Mucosa of stomach (tissue), 1 donor: ENCODE measurements around the gene NANOG.
"Not testable (repeated sequence)": the region's sequence is repeated elsewhere in the genome, so short reads cannot be mapped to it uniquely, and the experiment has no call there.

Experiments
- H3K27me3 ChIP-seq: one replicate; pipeline ENCODE4 v1.7.0; 2013; ENCODE audit warnings: mild to moderate bottlenecking, low read length; ENCODE audit not compliant: control insufficient read depth, insufficient read depth
- H3K36me3 ChIP-seq: one replicate; pipeline ENCODE4 v1.7.0; 2013; ENCODE audit warnings: low read length; ENCODE audit not compliant: control insufficient read depth, insufficient read depth
- H3K4me1 ChIP-seq: one replicate; pipeline ENCODE4 v1.7.0; 2013; ENCODE audit warnings: mild to moderate bottlenecking, low read length; ENCODE audit not compliant: control insufficient read depth, insufficient read depth
- H3K4me3 ChIP-seq: one replicate; pipeline ENCODE4 v1.7.0; 2013; ENCODE audit warnings: low read length
- H3K9ac ChIP-seq: one replicate; pipeline ENCODE4 v1.7.0; 2013; ENCODE audit warnings: mild to moderate bottlenecking, low read length, moderate library complexity
- H3K9me3 ChIP-seq: one replicate; pipeline ENCODE4 v1.7.0; 2013; ENCODE audit warnings: mild to moderate bottlenecking, low read length, moderate library complexity; ENCODE audit not compliant: control insufficient read depth
- donor health status: Pancreatic carcinoma.

NANOG gene

DNA sequence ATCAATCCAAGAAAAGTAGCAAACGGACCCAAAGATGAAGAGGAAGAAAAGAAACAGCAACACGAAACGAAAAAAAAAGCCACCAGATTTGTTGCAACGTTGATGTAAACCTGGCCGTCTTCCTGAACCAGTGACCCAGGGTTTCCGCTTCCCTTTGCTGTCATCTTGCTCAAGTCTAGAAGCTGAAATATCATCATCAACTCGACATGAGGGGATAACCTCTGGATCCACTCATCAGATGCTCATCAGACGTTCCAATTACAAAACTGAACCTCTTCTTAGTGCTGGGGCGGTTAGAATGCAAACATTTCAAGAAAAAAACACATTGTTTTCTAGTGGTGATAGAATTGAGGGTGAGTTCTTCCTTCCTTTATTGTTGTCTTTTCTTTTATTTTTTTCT, 54.4 kb downstream of the NANOG start:
- H3K9ac ChIP-seq, H3K36me3 ChIP-seq, H3K27me3 ChIP-seq, H3K9me3 ChIP-seq, H3K4me3 ChIP-seq, H3K4me1 ChIP-seq: not testable (repeated sequence)

DNA sequence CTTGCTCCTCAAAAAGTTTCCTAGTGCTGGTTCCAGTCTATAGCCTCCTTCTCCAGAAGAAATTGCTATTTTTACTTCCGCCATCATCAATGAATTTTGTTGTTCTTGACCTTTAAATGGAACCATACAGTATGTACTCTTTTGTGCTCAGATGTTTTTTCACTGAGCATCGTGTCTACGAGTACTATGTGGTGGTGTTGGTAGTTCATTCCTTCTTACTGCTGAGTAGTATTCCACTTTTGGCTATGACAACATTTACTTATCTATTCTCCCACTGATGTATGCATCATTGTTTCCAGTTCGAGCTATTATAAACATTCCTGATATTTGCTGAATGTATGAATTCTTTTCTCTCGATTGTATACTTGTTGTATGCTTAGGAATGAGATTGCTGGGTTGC, 54.9 kb downstream of the NANOG start:
- H3K9ac ChIP-seq, result no peak overlapping the region
- H3K36me3 ChIP-seq, result no peaks in the 10 kb centered on the region
- H3K4me3 ChIP-seq, result no peak overlapping the region
- no peaks in the 10 kb centered on the region for H3K9me3 ChIP-seq
- no peaks in the 10 kb centered on the region for H3K4me1 ChIP-seq
- H3K27me3 ChIP-seq, result no peaks in the 10 kb centered on the region

DNA sequence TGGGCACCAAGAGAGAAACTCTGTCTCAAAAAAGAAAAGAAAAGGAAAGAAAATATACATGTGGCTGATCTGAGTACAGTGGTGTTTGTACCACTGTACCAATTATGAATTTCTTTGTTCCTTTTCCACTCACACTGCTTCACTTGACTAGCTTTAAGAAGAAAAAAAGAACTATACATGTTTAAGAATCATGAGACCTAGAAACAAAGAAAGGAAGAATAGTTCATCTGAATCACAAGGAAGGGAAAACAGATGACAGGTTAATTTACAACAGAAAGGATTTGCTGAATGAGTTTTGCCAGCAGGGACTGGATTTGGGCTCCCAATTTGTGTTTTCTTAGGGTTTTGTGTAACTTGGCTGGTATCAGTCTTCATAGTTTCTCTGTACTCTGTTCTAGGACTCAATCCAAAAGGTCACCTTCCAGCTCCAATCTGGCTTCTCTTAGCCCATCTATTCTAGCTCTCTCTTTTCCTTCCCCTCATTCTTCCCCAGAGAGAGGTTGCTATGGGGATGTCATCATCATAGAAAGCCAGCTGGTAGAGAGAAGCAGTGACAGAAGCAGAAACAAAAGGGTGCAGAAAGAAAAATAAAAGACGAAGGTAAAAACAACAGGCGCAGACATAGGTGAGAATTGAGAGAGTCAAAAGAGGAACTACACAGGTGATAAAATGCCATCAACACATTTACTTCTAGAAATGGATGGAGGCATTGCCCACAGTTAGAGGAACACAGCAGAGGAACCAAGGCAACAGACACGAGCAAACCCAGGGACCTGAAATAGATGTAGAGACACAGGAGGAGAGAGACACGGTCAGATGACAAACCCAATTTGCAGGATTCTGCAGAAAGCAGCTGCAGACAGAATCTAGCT, 58.3 kb downstream of the NANOG start:
- H3K4me1 ChIP-seq, H3K36me3 ChIP-seq, H3K9me3 ChIP-seq, H3K27me3 ChIP-seq, H3K4me3 ChIP-seq, H3K9ac ChIP-seq: not testable (repeated sequence)

DNA sequence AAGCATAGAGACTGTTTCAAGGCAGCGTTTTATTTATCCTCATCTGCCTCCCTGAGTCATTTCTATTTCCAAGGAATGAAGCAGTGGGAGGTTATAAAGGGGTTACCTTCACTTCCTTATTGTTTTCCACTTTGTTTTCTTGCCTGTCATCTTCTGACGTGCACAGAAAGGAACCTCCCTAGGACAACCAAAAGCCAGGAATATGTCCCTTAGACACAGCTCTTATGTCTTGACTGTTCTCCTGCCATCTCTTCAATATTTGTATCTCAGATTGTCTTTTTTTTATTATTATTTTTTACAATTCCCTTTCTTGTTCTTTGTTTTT, 58.9 kb downstream of the NANOG start:
- not testable (repeated sequence) for H3K9ac ChIP-seq, H3K9me3 ChIP-seq, H3K4me3 ChIP-seq, H3K4me1 ChIP-seq, H3K36me3 ChIP-seq, H3K27me3 ChIP-seq
